ENCODE measurements around the gene LRCH1. TPM values are rescaled to one million over a fixed set of nuclear protein-coding genes. Genes with fewer than 3 reads are reported as not detected.

The LRCH1 gene
- total and polyA plus RNA-seq, 2 of the 13 experiments (the other 11 are each of a cell fraction or from before 2014, with no cell fraction given) = 4.1 to 12.6 TPM

DNA sequence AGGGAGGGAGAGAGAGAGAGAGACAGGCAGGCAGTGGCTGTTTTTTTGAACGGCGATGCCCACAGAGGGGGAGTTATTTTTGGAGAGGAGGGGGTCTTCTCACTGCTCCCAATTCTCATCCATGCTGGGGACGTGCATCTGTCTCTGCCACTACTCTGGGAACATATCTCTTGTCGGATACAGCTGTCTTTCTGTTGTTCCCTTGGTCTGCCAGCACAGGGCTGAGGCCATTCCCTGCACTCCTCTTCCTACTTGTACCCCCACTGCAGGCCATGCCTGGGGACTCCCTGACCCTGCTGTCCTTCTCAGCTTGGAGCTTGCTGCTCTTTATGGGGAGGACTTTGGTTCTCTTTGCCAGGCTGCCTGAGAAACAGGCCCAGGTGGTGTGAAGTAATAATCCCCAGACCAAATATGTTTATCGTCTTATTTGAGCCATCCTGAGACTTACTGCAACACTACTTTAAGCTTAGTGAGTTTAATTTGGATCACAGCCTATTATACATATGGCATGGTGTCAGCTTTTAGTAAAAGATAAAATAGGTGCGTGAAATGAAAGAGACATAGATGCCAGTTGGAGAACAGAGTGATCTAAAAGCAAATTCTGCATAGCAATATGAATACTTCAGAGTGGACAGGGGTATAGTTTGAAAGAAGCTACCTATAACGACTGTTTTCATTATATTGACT is 19.1 kb downstream of the LRCH1 start:
- CTCF ChIA-PET (ENCODE audit: low intra/inter-chr PET ratio, low total read pairs) = no interaction called here
- Histone ChIP-seq H3K4me2 (ENCODE audit: low read depth, low read length) (no peak overlapping the region), H4K20me1 (ENCODE audit: insufficient read depth, low read length) (peaks cover 30% of the 10 kb centered on the region), H2AFZ (ENCODE audit: low read length) (no peak overlapping the region), H3K79me2 (ENCODE audit: insufficient read depth, low read length) (peaks cover 75% of the 10 kb centered on the region), H3K36me3 (replicated peaks in 1 of 2; ENCODE audit: control insufficient read depth in 1 of 2, insufficient read depth in 2 of 2, low read length in 2 of 2) (peaks cover 0 to 2% of the 10 kb centered on the region in 2 experiments; a peak in 1 of 5 replicates), H3K27me3 (ENCODE audit: control insufficient read depth in 1 of 2, insufficient read depth in 2 of 2, low read length in 2 of 2) (no peaks in the 10 kb centered on the region), H3K4me3 (replicated peaks in 1 of 3; ENCODE audit: insufficient read depth in 1 of 3, low read depth in 2 of 3, low read length in 3 of 3) (no peak overlapping the region), H3K9me3 (ENCODE audit: low read length) (no peaks in the 10 kb centered on the region), H3K27ac (ENCODE audit: extremely low read length, insufficient read depth, low read length) (no peak overlapping the region), H3K9ac (ENCODE audit: insufficient read depth, low read depth, low read length) (no peak overlapping the region), H3K4me1 (ENCODE audit: insufficient read depth, low read length) (peaks cover 55% of the 10 kb centered on the region)
- WGBS (ENCODE audit: low lambda C conversion rate) = 81% methylated on average over 7 of the region's 7 CpGs
- no peak for DNase-seq (ENCODE audit: low spot score)
- no TSS peak for BruUV-seq (replicated peaks)
- TF ChIP-seq HNF4A (CRISPR knock-in tag; IDR thresholded peaks at IDR 0.05) (peak; percentile 31; the same call in 1 of the 2 replicates), ZBTB8A (CRISPR knock-in tag; IDR thresholded peaks at IDR 0.05; ENCODE audit: borderline replicate concordance, low read depth) (no peak)
- FAIRE-seq = no peak
- in situ Hi-C loops (cut with HindIII; ENCODE audit: extremely low pct_ligation_motif_present, low pct_unique_long_range_greater_than_20kb) = no loop called here
- ATAC-seq = peak; percentile 62
- intact Hi-C loops (cut with micrococcal nuclease; ENCODE audit: unreplicated experiment) = no loop called here
- POLR2A ChIA-PET = no interaction called here

DNA sequence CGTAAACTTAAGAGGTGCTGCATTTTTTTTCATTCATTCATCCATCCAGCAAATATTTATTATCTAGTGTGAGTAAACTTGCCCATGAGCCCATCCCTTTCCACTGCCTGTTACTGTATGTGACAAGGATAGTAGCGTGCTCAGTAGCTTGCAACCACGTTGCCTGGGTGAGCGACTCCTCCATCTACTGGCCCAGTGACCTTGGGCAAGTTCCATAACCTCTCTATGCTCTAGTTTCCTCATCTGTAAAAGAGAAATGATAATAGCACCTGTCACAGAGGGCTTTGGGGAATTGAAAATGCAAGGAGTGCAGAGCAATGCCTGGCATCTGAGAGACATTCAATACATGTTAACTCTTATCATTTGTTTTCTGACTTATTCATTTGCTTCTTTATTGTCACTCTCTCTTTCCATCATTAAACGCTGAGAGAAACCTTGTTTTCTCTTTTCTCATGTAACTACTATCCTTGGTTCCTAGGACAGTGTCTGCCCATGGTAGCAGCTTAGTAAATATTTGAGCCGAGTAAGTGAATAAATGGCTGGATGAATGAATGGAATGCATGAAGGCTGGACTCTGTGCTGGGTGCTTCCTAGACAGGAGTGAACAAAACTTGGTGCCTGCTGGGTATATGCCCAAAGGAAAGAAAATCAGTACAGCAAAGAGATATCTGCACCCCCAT is 19.9 kb downstream of the LRCH1 start:
- Histone ChIP-seq H3K79me2 (ENCODE audit: insufficient read depth, low read length) (peaks cover 68% of the 10 kb centered on the region), H3K4me1 (ENCODE audit: insufficient read depth, low read length) (peaks cover 55% of the 10 kb centered on the region), H3K4me3 (replicated peaks in 1 of 3; ENCODE audit: insufficient read depth in 1 of 3, low read depth in 2 of 3, low read length in 3 of 3) (no peak overlapping the region), H3K36me3 (replicated peaks in 1 of 2; ENCODE audit: control insufficient read depth in 1 of 2, insufficient read depth in 2 of 2, low read length in 2 of 2) (peaks cover 1 to 2% of the 10 kb centered on the region in 2 experiments; a peak in 1 of 5 replicates), H3K9ac (ENCODE audit: insufficient read depth, low read depth, low read length) (no peak overlapping the region), H3K27me3 (ENCODE audit: control insufficient read depth in 1 of 2, insufficient read depth in 2 of 2, low read length in 2 of 2) (no peaks in the 10 kb centered on the region), H3K4me2 (ENCODE audit: low read depth, low read length) (peak overlapping the region; percentile 25), H3K9me3 (ENCODE audit: low read length) (no peaks in the 10 kb centered on the region), H4K20me1 (ENCODE audit: insufficient read depth, low read length) (peaks cover 27% of the 10 kb centered on the region), H2AFZ (ENCODE audit: low read length) (no peak overlapping the region), H3K27ac (ENCODE audit: extremely low read length, insufficient read depth, low read length) (no peak overlapping the region)
- ATAC-seq = peak; percentile 72
- CTCF ChIA-PET (ENCODE audit: low intra/inter-chr PET ratio, low total read pairs) = no interaction called here
- FAIRE-seq = peak; percentile 54
- POLR2A ChIA-PET = no interaction called here
- no TSS peak for BruUV-seq (replicated peaks)
- TF ChIP-seq ZNF7 (CRISPR knock-in tag; IDR thresholded peaks at IDR 0.05) = peak; percentile 53; the same call in 1 of the 2 replicates
- TF ChIP-seq ZNF234 (CRISPR knock-in tag; conservative IDR thresholded peaks at IDR 0.05) = no peak
- peak; percentile 39 for TF ChIP-seq TEAD3 (CRISPR knock-in tag; optimal IDR thresholded peaks at IDR 0.05; ENCODE audit: borderline replicate concordance)
- 0 out of 2 replicates have a peak, but pooled peaks have one; percentile 17 for TF ChIP-seq POGZ (CRISPR knock-in tag; IDR thresholded peaks at IDR 0.05)
- DNase-seq (ENCODE audit: low spot score) = no peak
- WGBS (ENCODE audit: low lambda C conversion rate) = 68% methylated on average over 6 of the region's 6 CpGs
- in situ Hi-C loops (cut with HindIII; ENCODE audit: extremely low pct_ligation_motif_present, low pct_unique_long_range_greater_than_20kb) (no loop called here), intact Hi-C loops (cut with micrococcal nuclease; ENCODE audit: unreplicated experiment) (no loop called here)

Data from HepG2 (cell line).